IPS DF 6.9 (cell line): Measurements from ENCODE around the gene CSPG4.

Experiments
- DNase-seq: peaks from one replicate; pipeline ENCODE4 v3.0.0-alpha.2; 2013; ENCODE audit warnings: low read depth, low spot score
- H3K27ac ChIP-seq: one replicate; pipeline ENCODE4 v1.5.1; 2013; ENCODE audit warnings: low read length, control low read depth
- H3K27me3 ChIP-seq: 2 replicates; pipeline ENCODE4 v1.6.1; 2013; ENCODE audit warnings: mild to moderate bottlenecking, low read length; ENCODE audit not compliant: control insufficient read depth, insufficient read depth
- H3K36me3 ChIP-seq: 2 replicates; pipeline ENCODE4 v1.6.1; 2013; ENCODE audit warnings: low read length; ENCODE audit not compliant: control insufficient read depth, insufficient read depth
- H3K4me1 ChIP-seq: 2 replicates; pipeline ENCODE4 v1.6.1; 2013; ENCODE audit warnings: low read length; ENCODE audit not compliant: control insufficient read depth, insufficient read depth
- H3K4me3 ChIP-seq: 2 replicates; pipeline ENCODE4 v1.5.1; 2013; ENCODE audit warnings: mild to moderate bottlenecking, low read length
- H3K9me3 ChIP-seq: 2 replicates; pipeline ENCODE4 v1.6.1; 2013; ENCODE audit warnings: low read length, inconsistent platforms; ENCODE audit not compliant: control insufficient read depth, insufficient read depth
- WGBS: extraction: QIAGEN DNeasy Blood & Tissue Kit; methylation state at CpG from one replicate; pipeline ENCODE4 v1.1.7; 2013; ENCODE audit warnings: mixed read lengths, missing lambda C conversion rate; ENCODE audit not compliant: insufficient read length, insufficient coverage; 5-methylcytosine and 5-hydroxymethylcytosine counted together

CSPG4 gene

GRCh38 chr15:75625542-75626347 is 86.9 kb downstream of the CSPG4 start, which contains the start of gene SNUPN:
TSS of gene SNUPN (minus strand) at chr15:75625725. CDS start at chr15:75621051, 4,674 bp downstream.
- Histone ChIP-seq H3K36me3 (no peaks in the 10 kb centered on the region), H3K9me3 (no peaks in the 10 kb centered on the region), H3K27me3 (no peaks in the 10 kb centered on the region), H3K4me3 (peak within 1 kb of the TSS; percentile 73; the same call in 1 of the 2 replicates), H3K4me1 (no peaks in the 10 kb centered on the region), H3K27ac (no peak within 1 kb of the TSS)
- DNase-seq: peak; percentile 91
- WGBS: no CpG with 5 or more reads among the region's 47 CpGs
